GM10266 (cell line): ENCODE results near the gene TNIK.

ENCODE experiments used
- DNase-seq: peaks from one replicate; pipeline ENCODE4 v3.0.0; 2012; ENCODE audit errors: extremely low spot score
- TF ChIP-seq, protein P1 (sequence below): IDR thresholded peaks from 2 replicates; pipeline ENCODE4 v1.5.1; 2012; ENCODE audit warnings: mild to moderate bottlenecking, low read depth; ENCODE audit not compliant: control insufficient read depth, insufficient read depth; ENCODE audit errors: missing control alignments

Gene TNIK

DNA sequence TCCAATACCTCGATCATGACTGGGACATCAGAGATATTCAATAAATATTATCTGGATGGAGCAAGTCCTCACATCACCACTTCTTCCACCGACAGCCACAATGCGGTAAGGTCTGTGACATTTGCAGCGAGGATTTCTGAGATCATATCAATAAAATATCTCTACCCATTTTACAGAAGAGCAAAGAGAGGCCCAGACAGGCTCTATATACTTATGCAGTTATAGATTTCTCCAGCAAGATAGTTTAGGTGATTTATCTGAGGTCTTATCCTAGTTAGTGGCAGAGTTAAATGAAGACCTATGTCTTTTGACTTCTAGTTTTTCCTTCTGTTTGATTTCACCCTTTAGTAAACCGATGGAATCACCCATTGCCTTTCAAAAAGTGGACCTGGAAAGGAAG, 81.6 kb downstream of the TNIK start:
- DNase-seq, result no peak
- TF ChIP-seq, protein P1, sequence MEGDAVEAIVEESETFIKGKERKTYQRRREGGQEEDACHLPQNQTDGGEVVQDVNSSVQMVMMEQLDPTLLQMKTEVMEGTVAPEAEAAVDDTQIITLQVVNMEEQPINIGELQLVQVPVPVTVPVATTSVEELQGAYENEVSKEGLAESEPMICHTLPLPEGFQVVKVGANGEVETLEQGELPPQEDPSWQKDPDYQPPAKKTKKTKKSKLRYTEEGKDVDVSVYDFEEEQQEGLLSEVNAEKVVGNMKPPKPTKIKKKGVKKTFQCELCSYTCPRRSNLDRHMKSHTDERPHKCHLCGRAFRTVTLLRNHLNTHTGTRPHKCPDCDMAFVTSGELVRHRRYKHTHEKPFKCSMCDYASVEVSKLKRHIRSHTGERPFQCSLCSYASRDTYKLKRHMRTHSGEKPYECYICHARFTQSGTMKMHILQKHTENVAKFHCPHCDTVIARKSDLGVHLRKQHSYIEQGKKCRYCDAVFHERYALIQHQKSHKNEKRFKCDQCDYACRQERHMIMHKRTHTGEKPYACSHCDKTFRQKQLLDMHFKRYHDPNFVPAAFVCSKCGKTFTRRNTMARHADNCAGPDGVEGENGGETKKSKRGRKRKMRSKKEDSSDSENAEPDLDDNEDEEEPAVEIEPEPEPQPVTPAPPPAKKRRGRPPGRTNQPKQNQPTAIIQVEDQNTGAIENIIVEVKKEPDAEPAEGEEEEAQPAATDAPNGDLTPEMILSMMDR, result no peak

DNA sequence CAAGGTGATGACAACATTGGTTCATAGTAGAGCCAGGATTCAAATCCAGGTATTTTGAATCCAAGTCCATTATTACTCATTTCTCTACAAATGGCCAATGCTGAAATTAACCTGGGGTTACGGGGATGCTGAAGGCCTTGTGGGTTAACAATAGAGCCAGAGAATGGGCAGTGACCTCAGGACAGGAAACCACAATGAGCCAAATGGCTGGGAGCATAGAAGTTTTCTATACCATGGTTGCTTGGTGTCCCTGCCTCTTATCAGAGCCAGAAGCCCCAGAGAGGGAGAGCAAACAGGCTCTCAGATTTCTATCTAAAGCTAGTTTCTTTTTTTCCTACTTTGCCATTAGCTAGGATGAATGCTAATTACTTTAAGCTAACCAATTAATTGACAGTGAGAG, 82.3 kb downstream of the TNIK start:
- DNase-seq, result no peak
- TF ChIP-seq, protein P1, result no peak

DNA sequence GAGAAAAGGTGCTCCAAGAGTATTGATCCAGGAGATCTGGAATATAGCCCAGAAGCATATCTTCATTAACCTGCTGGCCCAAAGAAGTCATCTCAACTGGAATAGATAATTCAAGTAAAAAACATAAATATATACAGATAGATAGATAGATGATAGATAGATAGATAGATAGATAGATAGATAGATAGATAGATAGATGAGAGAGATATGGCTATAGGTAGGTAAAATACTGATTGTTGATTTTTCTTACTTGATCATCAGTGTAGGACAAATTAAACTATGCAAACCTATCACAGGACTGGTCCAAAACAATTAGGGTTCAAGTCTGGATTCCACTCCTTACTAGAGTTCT, 83.6 kb downstream of the TNIK start:
- DNase-seq, result no peak
- TF ChIP-seq, protein P1, result no peak

DNA sequence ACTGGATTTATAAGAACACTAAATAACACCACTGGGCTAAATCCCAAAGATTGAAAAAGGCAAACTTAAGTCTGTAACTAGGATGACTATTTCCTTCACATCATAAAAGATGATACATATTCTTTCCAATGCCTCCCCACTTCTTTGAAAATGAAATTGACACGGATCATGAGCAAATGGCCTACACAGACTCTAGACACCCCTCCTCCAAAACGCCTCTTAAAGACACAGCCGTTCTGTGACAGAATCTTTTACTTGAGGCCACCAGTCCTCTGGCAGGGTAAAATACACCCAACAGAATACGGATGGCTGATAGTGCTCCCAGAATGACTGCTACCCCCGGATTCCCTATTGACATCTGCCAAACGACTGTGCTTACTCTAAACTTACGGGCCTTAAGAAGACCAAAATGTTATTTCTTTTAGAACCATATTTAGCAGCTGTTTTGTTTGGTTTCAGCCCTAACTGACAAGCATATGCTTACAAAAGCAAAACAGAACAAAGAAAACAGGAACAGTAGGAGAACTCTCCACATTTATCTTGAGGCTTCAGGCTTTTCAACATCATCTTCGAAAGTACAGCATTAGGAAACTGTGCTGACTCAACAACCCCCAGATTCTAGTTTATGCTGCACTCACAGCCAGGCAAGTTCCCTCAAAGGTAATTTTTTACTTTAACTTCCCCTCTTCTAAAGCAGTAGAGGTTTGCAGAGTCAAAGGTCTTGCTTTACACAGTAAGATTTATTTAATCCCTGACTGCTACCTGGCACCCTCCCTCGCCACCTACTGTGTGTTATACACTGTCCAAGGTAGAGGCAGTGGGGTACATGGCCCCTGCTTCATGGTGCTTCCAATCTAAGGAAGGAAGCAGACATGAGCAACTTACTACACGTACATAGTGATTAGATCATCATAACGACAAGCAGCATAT, 84.3 kb downstream of the TNIK start:
- DNase-seq, result no peak
- TF ChIP-seq, protein P1, result no peak

- TF ChIP-seq, protein P1, result no peak
- DNase-seq, result no peak
Measured at GRCh38 chr3:171374661-171375285, 85.4 kb downstream of the TNIK start.

DNA sequence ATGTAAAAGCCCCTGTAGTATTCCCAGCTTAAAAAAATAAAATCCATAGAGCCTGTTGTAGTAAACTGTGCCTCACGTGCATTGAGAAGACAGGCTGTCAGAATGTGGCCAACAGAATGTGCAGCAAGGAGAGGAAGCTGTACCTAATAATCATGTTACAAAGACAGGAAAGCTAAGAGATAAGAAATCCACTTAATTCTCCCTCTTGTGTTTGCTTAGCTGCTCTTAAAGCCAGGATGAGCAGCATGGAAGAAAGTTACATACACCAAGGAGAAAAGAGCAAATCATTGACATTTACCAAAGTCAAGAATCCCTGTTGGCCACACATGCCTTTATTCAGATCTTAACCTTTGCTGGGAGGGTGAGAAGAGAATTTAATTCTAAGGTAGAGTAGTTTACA, 85.9 kb downstream of the TNIK start:
- TF ChIP-seq, protein P1, result no peak
- no peak for DNase-seq

DNA sequence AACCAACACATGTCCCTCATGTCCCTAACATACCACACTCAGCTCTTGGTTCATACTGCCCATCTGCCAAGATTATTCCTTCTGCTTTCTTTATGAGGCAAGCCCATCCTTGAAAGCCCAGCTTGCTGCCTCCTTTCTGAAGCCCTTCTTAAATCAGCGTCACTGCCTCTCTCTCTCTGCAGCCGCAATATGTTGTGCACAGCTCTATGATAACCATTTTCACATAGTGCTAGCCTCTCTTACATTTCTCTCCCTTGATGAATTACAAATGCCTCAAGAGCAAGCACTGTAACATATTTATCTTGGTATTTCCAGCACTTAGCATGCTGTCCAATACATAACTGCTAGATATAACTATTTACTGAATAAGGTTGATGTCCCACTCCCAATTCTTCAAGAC, 86.5 kb downstream of the TNIK start:
- TF ChIP-seq, protein P1, result no peak

More for the DNA sequence above, 86.5 kb downstream of the TNIK start:
- DNase-seq, result no peak
